Common myeloid progenitor, CD34-positive (primary cell): Measurements from ENCODE around the gene SMG5.

Experiments
- CTCF ChIA-PET: fragments of 350-600 bp; sonication (Branson Sonifier 250); formaldehyde crosslinking; loops from one replicate; lab custom pipeline; 2021; ENCODE audit warnings: antibody characterized with exemption; lab: Charles Lee
- POLR2A ChIA-PET: fragments of 350-600 bp; sonication (Branson Sonifier 250); formaldehyde crosslinking; loops from one replicate; lab custom pipeline; 2021; ENCODE audit warnings: antibody characterized with exemption; lab: Charles Lee
- DNase-seq, 3 donors: peaks; one replicate each; pipeline versions ENCODE4 v3.0.0 to v3.0.0-alpha.2; 2013
- H3K27ac ChIP-seq, 2 experiments: 1 replicate in 1 of 2; 2 replicates in 1 of 2; pipeline ENCODE4 v1.7.0; 2013; ENCODE audit warnings: inconsistent platforms in 2 of 2, low read length in 2 of 2, mild to moderate bottlenecking in 2 of 2, low read depth in 1 of 2, moderate library complexity in 1 of 2; ENCODE audit not compliant: severe bottlenecking in 2 of 2, insufficient read depth in 1 of 2, poor library complexity in 1 of 2
- H3K27me3 ChIP-seq, 5 experiments: replicated peaks in 2 of 5; 1 replicate in 3 of 5; 2 replicates in 2 of 5; pipeline versions ENCODE4 v1.6.1 to v1.7.0; 2013; ENCODE audit warnings: low read length in 4 of 5, mild to moderate bottlenecking in 2 of 5, moderate library complexity in 2 of 5, inconsistent platforms in 1 of 5; ENCODE audit not compliant: insufficient read depth in 5 of 5, control insufficient read depth in 4 of 5
- H3K36me3 ChIP-seq, 4 experiments: 1 replicate in 2 of 4; 2 replicates in 2 of 4; pipeline versions ENCODE4 v1.6.1 to v1.7.0; 2013; ENCODE audit warnings: low read length in 3 of 4, control low read depth in 1 of 4, mild to moderate bottlenecking in 1 of 4; ENCODE audit not compliant: control insufficient read depth in 4 of 4, insufficient read depth in 4 of 4
- H3K4me1 ChIP-seq, 4 experiments: 1 replicate in 3 of 4; 2 replicates in 1 of 4; pipeline versions ENCODE4 v1.6.1 to v1.7.1; 2013; ENCODE audit warnings: low read length in 3 of 4, mild to moderate bottlenecking in 3 of 4, control low read depth in 1 of 4, inconsistent platforms in 1 of 4, moderate library complexity in 1 of 4; ENCODE audit not compliant: control insufficient read depth in 4 of 4, insufficient read depth in 4 of 4; ENCODE audit errors: control extremely low read depth in 1 of 4
- H3K4me3 ChIP-seq, 7 experiments: 1 replicate in 4 of 7; 2 replicates in 3 of 7; pipeline versions ENCODE4 v1.5.1 to v1.7.0; 2013; ENCODE audit warnings: mild to moderate bottlenecking in 7 of 7, low read length in 6 of 7, moderate library complexity in 6 of 7, inconsistent platforms in 2 of 7, low read depth in 2 of 7, control low read depth in 1 of 7; ENCODE audit not compliant: insufficient read depth in 4 of 7, control insufficient read depth in 1 of 7; ENCODE audit errors: extremely low read depth in 1 of 7
- H3K9me3 ChIP-seq, 5 experiments: 1 replicate in 4 of 5; 2 replicates in 1 of 5; pipeline versions ENCODE4 v1.6.1 to v1.7.1; 2013; ENCODE audit warnings: low read length in 4 of 5, mild to moderate bottlenecking in 2 of 5, inconsistent platforms in 1 of 5, low read depth in 1 of 5, moderate library complexity in 1 of 5; ENCODE audit not compliant: control insufficient read depth in 4 of 5, insufficient read depth in 2 of 5; ENCODE audit errors: control extremely low read depth in 1 of 5
- WGBS: methylation state at CpG from one replicate; pipeline ENCODE4 v1.1.5; 2013; ENCODE audit not compliant: insufficient coverage; 5-methylcytosine and 5-hydroxymethylcytosine counted together

Gene SMG5

GRCh38 chr1:156283521-156283920 is 896 bp upstream of the SMG5 start:
- H3K4me3 ChIP-seq, result peak overlapping the region in 6 of 7 experiments; percentile 86 to 98 (median 94)
- H3K36me3 ChIP-seq, result peaks cover 0 to 28% (median 10%) of the 10 kb centered on the region in 4 experiments
- H3K27me3 ChIP-seq, result no peaks in the 10 kb centered on the region
- no CpG with 5 or more reads among the region's 1 CpG for WGBS
- no peak for DNase-seq
- H3K4me1 ChIP-seq, result peaks cover 11 to 25% (median 21%) of the 10 kb centered on the region in 4 experiments
- H3K9me3 ChIP-seq, result no peaks in the 10 kb centered on the region
- CTCF ChIA-PET, result interaction anchor here (1.0 to 2.0 kb wide), 9 partner anchors 8 to 60 kb away, joined by 3 to 6 read pairs (median 4); no protein-coding TSS in a partner anchor
- POLR2A ChIA-PET, result interaction anchor here (0.5 to 1.3 kb wide), 2 partner anchors 36 to 45 kb away, joined by 3 to 4 read pairs; no protein-coding TSS in a partner anchor
- peak overlapping the region; percentile 85 to 95 for H3K27ac ChIP-seq

DNA sequence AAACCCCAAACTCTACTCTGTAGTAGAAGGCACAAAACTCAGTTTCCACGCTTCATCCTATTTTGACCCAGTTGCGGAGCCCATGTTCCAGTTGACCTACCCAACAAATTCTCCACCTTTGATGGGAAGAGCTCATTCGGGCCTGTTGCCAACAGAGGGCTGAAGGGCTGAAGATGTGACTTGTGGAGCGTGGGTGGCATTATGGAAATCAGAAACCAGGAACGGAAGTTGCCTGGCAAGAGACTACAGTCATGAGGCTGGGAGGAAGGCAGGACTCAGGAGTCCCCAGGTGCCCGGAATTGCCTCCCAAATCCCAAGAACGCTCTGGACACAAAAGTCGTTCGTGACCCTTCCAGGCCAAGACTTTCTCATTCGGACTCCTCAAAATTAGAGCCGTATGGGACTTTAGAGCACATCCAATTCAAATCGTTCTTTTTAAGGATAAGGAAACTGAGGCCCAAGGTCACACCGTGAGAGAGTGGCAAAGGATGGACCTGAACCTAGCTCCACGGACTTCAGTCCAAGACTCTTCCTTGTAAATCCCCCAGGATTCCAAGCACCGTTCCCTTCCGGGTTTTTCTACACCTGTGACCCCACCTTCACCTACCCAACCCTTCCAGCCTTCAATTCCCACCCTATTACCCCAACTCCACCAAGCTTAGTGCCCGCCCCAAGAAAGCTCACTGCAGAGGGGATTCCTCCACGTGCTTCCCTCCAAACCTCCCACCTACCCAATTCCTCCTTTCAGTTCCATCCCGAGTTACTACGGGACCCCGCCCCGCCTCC is 739 bp downstream of the SMG5 start:
- ChIA-PET CTCF (interaction anchor here (1.1 to 3.0 kb wide), 5 partner anchors 10 to 153 kb away, joined by 3 to 13 read pairs (median 6); no protein-coding TSS in a partner anchor), POLR2A (interaction anchor here (0.6 to 1.1 kb wide), 2 partner anchors 33 to 348 kb away, joined by 3 read pairs; no protein-coding TSS in a partner anchor)
- H3K27me3 ChIP-seq, result no peaks in the 10 kb centered on the region
- peak overlapping the region; percentile 48 to 98 (median 90) for H3K4me3 ChIP-seq
- H3K4me1 ChIP-seq, result peaks cover 11 to 25% (median 21%) of the 10 kb centered on the region in 4 experiments
- DNase-seq, result no peak
- H3K27ac ChIP-seq, result peak overlapping the region; percentile 85 to 95
- no peaks in the 10 kb centered on the region for H3K9me3 ChIP-seq
- 7% methylated on average over 12 of the region's 22 CpGs for WGBS
- H3K36me3 ChIP-seq, result peaks cover 6 to 40% (median 22%) of the 10 kb centered on the region in 4 experiments

GRCh38 chr1:156281281-156281680 is 1.3 kb downstream of the SMG5 start:
- Histone ChIP-seq H3K36me3 (peaks cover 6 to 43% (median 26%) of the 10 kb centered on the region in 4 experiments), H3K27ac (peak overlapping the region in 1 of 2 experiments; percentile 95), H3K9me3 (no peaks in the 10 kb centered on the region), H3K4me3 (peak overlapping the region in 6 of 7 experiments; percentile 86 to 98 (median 94)), H3K27me3 (no peaks in the 10 kb centered on the region), H3K4me1 (peaks cover 11 to 25% (median 21%) of the 10 kb centered on the region in 4 experiments)
- ChIA-PET CTCF (interaction anchor here (0.7 to 3.0 kb wide), 4 partner anchors 10 to 153 kb away, joined by 3 to 13 read pairs (median 4); no protein-coding TSS in a partner anchor), POLR2A (no interaction called here)
- DNase-seq, result peak; percentile 21 to 63 (median 47)
- 50% methylated on average over 6 of the region's 8 CpGs for WGBS

DNA sequence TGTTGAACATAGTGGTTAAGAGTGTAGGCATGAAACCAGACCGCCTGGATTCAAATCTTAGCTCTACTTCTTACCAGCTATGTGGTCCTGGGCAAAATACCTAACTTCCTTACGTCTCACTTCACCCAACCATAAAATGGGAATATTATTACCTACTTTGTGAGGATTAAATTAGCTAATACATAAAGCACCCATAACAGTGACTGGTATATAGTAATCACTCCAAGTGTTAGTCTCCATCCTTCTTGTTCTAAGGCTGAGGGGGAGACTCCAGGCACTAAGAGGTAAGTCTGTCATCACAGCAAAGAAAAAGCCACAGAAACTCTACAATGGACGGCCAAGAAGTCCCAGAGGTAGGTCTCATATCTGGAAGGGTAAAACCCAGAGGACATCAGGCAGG is 2.8 kb downstream of the SMG5 start:
- Histone ChIP-seq H3K4me3 (no peak overlapping the region), H3K36me3 (peaks cover 6 to 49% (median 31%) of the 10 kb centered on the region in 4 experiments), H3K27me3 (no peaks in the 10 kb centered on the region), H3K4me1 (peaks cover 11 to 25% (median 21%) of the 10 kb centered on the region in 4 experiments), H3K27ac (no peak overlapping the region), H3K9me3 (no peaks in the 10 kb centered on the region)
- CTCF ChIA-PET, result interaction anchor here (1.0 to 3.0 kb wide), 6 partner anchors 20 to 143 kb away, joined by 3 to 13 read pairs (median 3); no protein-coding TSS in a partner anchor
- no peak for DNase-seq
- 100% methylated on average over 1 of the region's 3 CpGs for WGBS
- POLR2A ChIA-PET, result no interaction called here

GRCh38 chr1:156276966-156277381 is 5.7 kb downstream of the SMG5 start:
- 84% methylated on average over 6 of the region's 6 CpGs for whole genome bisulfite sequencing
- H3K27me3 ChIP-seq, result no peaks in the 10 kb centered on the region

DNA sequence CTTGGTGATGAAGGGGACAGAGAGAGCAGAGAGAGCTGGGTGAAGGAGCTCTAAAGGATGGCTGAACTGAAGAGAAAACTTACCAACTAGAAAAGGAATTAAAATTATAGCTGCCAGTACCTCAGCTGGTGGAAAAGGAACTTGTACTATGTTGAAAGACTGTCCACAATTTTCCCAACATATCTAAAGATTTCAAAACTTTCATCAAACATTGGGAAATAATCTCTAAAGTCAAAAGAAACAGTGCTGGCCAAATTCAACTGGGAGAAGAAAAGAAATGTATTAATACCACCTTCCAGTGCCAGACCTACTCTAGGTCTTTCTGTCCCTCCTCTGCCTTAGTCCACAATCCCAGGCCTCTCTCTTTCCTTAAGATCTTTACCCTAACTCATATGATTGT is 6.1 kb downstream of the SMG5 start:
- Histone ChIP-seq H3K27ac (no peak overlapping the region), H3K4me1 (peaks cover 2 to 9% (median 7%) of the 10 kb centered on the region in 4 experiments), H3K9me3 (no peaks in the 10 kb centered on the region), H3K4me3 (no peak overlapping the region), H3K27me3 (no peaks in the 10 kb centered on the region), H3K36me3 (peaks cover 24 to 81% (median 58%) of the 10 kb centered on the region in 4 experiments)
- DNase-seq, result no peak
- ChIA-PET CTCF (interaction anchor here (1.0 kb wide), 1 partner anchor 16 kb away, joined by 3 read pairs; no protein-coding TSS in a partner anchor), POLR2A (no interaction called here)

More at GRCh38 chr1:156276966-156277381, 5.7 kb downstream of the SMG5 start:
- ChIA-PET POLR2A (no interaction called here), CTCF (interaction anchor here (1.0 to 1.9 kb wide), 2 partner anchors 15 to 61 kb away, joined by 3 to 5 read pairs; partner anchors contain the start of genes CCT3 and TSACC)
- no peak for DNase-seq
- peaks cover 5 to 12% (median 11%) of the 10 kb centered on the region in 4 experiments for H3K4me1 ChIP-seq
- H3K27ac ChIP-seq, result no peak overlapping the region
- no peaks in the 10 kb centered on the region for H3K9me3 ChIP-seq
- H3K36me3 ChIP-seq, result peaks cover 21 to 77% (median 56%) of the 10 kb centered on the region in 4 experiments
- no peak overlapping the region for H3K4me3 ChIP-seq
